ENCODE data around the gene ZNF487.
"Not testable (repeated sequence)": the region's sequence is repeated elsewhere in the genome, so short reads cannot be mapped to it uniquely, and the experiment has no call there.

DNA sequence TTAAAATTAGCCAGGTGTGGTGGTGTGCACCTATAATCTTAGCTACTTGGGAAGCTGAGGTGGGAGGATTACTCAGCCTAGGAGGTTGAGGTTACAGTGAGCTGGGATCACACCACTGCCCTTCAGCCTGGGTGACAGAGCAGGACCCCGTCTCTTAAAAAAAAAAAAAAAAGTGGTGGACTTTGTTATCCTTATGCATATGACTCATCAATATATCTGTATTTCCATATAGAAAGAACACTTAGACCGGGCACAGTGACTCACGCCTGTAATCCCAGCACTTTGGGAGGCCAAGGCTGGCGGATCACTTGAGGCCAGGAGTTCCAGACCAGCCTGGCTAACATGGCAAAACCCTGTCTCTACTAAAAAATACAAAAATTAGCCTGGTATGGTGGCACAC, 15.0 kb upstream of the ZNF487 start:
- TF ChIP-seq, protein P1, sequence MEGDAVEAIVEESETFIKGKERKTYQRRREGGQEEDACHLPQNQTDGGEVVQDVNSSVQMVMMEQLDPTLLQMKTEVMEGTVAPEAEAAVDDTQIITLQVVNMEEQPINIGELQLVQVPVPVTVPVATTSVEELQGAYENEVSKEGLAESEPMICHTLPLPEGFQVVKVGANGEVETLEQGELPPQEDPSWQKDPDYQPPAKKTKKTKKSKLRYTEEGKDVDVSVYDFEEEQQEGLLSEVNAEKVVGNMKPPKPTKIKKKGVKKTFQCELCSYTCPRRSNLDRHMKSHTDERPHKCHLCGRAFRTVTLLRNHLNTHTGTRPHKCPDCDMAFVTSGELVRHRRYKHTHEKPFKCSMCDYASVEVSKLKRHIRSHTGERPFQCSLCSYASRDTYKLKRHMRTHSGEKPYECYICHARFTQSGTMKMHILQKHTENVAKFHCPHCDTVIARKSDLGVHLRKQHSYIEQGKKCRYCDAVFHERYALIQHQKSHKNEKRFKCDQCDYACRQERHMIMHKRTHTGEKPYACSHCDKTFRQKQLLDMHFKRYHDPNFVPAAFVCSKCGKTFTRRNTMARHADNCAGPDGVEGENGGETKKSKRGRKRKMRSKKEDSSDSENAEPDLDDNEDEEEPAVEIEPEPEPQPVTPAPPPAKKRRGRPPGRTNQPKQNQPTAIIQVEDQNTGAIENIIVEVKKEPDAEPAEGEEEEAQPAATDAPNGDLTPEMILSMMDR (IDR thresholded peaks at IDR 0.05): not testable (repeated sequence)
- TF ChIP-seq POLR2A, EP300 (IDR thresholded peaks at IDR 0.05): not testable (repeated sequence)
